IMR-90 (cell line): ENCODE measurements around the gene PXK. TPM values are rescaled to one million over a fixed set of nuclear protein-coding genes. Genes with fewer than 3 reads are reported as not detected.

Experiments used
- ATAC-seq: fragments of 200-7000 bp; cut with Tn5 transposase; 2 replicates; pipeline ENCODE4 v1.9.1; 2020; ENCODE audit warnings: low read depth, mild to moderate bottlenecking, moderate library complexity
- BruUV-seq: library from RNA; stranded (reverse); fragments of 400-500 nt; replicated peaks from 2 replicates; lab custom pipeline; 2021; lab: Mats Ljungman, UMichigan
- CTCF ChIA-PET: fragments of 300-600 bp; formaldehyde crosslinking; extraction: SDS; loops from one replicate; lab custom pipeline; 2021; ENCODE audit warnings: antibody characterized with exemption; lab: Yijun Ruan, JAX
- POLR2A ChIA-PET: fragments of 300-600 bp; sonication (Branson Sonifier 250); formaldehyde crosslinking; loops from one replicate; lab custom pipeline; 2022; ENCODE audit warnings: antibody characterized with exemption; ENCODE audit not compliant: unreplicated experiment; lab: Charles Lee
- DNase-seq: peaks from one replicate; pipeline ENCODE4 v3.0.0; 2013
- H2AFZ ChIP-seq: replicated peaks from 2 replicates; pipeline ENCODE3; 2013; ENCODE audit warnings: low read length, mild to moderate bottlenecking; ENCODE audit not compliant: poor library complexity
- H2AK5ac ChIP-seq: 2 replicates; pipeline ENCODE4 v1.6.1; 2013; ENCODE audit warnings: low read depth, low read length, inconsistent platforms
- H2AK9ac ChIP-seq: replicated peaks from 2 replicates; pipeline ENCODE3; 2013; ENCODE audit warnings: mild to moderate bottlenecking, low read depth, low read length, moderate library complexity; ENCODE audit not compliant: poor library complexity
- H2BK120ac ChIP-seq: 2 replicates; pipeline ENCODE4 v1.6.1; 2013; ENCODE audit warnings: low read depth, low read length, inconsistent platforms
- H2BK15ac ChIP-seq: 3 replicates; pipeline ENCODE4 v1.6.1; 2013; ENCODE audit warnings: low read depth, low read length, inconsistent platforms
- H2BK20ac ChIP-seq: 2 replicates; pipeline ENCODE4 v1.6.1; 2013; ENCODE audit warnings: low read depth, mild to moderate bottlenecking, inconsistent platforms, low read length, moderate library complexity
- H2BK5ac ChIP-seq: 2 replicates; pipeline ENCODE4 v1.6.1; 2013; ENCODE audit warnings: mild to moderate bottlenecking, low read depth, low read length, inconsistent platforms; ENCODE audit not compliant: poor library complexity, severe bottlenecking
- H3K14ac ChIP-seq: replicated peaks from 2 replicates; pipeline ENCODE4 v1.6.1; 2013; ENCODE audit warnings: low read depth, low read length, inconsistent platforms
- H3K18ac ChIP-seq: 2 replicates; pipeline ENCODE4 v1.6.1; 2013; ENCODE audit warnings: low read depth, low read length, control low read depth
- H3K23ac ChIP-seq: 2 replicates; pipeline ENCODE4 v1.6.1; 2013; ENCODE audit warnings: low read depth, low read length, inconsistent platforms
- H3K27ac ChIP-seq: 2 replicates; pipeline ENCODE4 v1.5.1; 2013; ENCODE audit warnings: mild to moderate bottlenecking, control low read depth, low read length; ENCODE audit not compliant: insufficient read depth
- H3K27me3 ChIP-seq: 2 replicates; pipeline ENCODE4 v1.6.1; 2013; ENCODE audit warnings: low read length; ENCODE audit not compliant: control insufficient read depth, insufficient read depth
- H3K36me3 ChIP-seq: 2 replicates; pipeline ENCODE4 v1.6.1; 2013; ENCODE audit warnings: low read length, mixed read lengths; ENCODE audit not compliant: control insufficient read depth, insufficient read depth
- H3K4ac ChIP-seq: 2 replicates; pipeline ENCODE4 v1.6.1; 2013; ENCODE audit warnings: low read depth, low read length, inconsistent platforms
- H3K4me1 ChIP-seq: 2 replicates; pipeline ENCODE4 v1.6.1; 2013; ENCODE audit warnings: low read length, mixed read lengths; ENCODE audit not compliant: control insufficient read depth, insufficient read depth
- H3K4me2 ChIP-seq: 2 replicates; pipeline ENCODE4 v1.6.1; 2013; ENCODE audit warnings: low read depth, mild to moderate bottlenecking, control low read depth, low read length, moderate library complexity
- H3K4me3 ChIP-seq: 2 replicates; pipeline ENCODE4 v1.5.1; 2013; ENCODE audit warnings: low read depth, mild to moderate bottlenecking, control low read depth, low read length, moderate library complexity; ENCODE audit not compliant: insufficient read depth
- H3K56ac ChIP-seq: 2 replicates; pipeline ENCODE4 v1.6.1; 2013; ENCODE audit warnings: low read length, inconsistent platforms; ENCODE audit not compliant: insufficient read depth; ENCODE audit errors: extremely low read depth
- H3K79me1 ChIP-seq, 2 experiments: 2 replicates each; pipeline ENCODE4 v1.6.1; 2013; ENCODE audit warnings: low read length in 2 of 2, inconsistent platforms in 1 of 2, low read depth in 1 of 2
- H3K9ac ChIP-seq: 2 replicates; pipeline ENCODE4 v1.6.1; 2013; ENCODE audit warnings: low read depth, low read length, control low read depth
- H3K9me1 ChIP-seq: 2 replicates; pipeline ENCODE4 v1.6.1; 2013; ENCODE audit warnings: low read length, inconsistent platforms; ENCODE audit not compliant: insufficient read depth
- H3K9me3 ChIP-seq: 2 replicates; pipeline ENCODE4 v1.6.1; 2013; ENCODE audit warnings: low read length; ENCODE audit not compliant: control insufficient read depth, insufficient read depth
- H4K20me1 ChIP-seq: 2 replicates; pipeline ENCODE4 v1.6.1; 2013; ENCODE audit warnings: low read length, inconsistent platforms; ENCODE audit not compliant: insufficient read depth
- H4K5ac ChIP-seq: 2 replicates; pipeline ENCODE4 v1.6.1; 2013; ENCODE audit warnings: mild to moderate bottlenecking, low read depth, low read length, control low read depth
- H4K8ac ChIP-seq, 2 experiments: 2 replicates each; pipeline ENCODE4 v1.6.1; 2013; ENCODE audit warnings: low read depth in 2 of 2, low read length in 2 of 2, control low read depth in 1 of 2, inconsistent platforms in 1 of 2
- H4K91ac ChIP-seq: 2 replicates; pipeline ENCODE4 v1.6.1; 2013; ENCODE audit warnings: low read depth, low read length, inconsistent platforms; ENCODE audit not compliant: insufficient read depth
- RCOR1 ChIP-seq: IDR thresholded peaks from 2 replicates; pipeline ENCODE4 v1.6.1; 2012; ENCODE audit warnings: mild to moderate bottlenecking, low read length, improper control_type of control experiment; ENCODE audit not compliant: insufficient replicate concordance
- SMC3 ChIP-seq: fragments of 150-350 bp; IDR thresholded peaks from 2 replicates; pipeline ENCODE4 v1.6.1; 2016; ENCODE audit warnings: low read depth, mild to moderate bottlenecking, antibody characterized with exemption, low read length, moderate library complexity
- WGBS, 2 experiments: methylation state at CpG; one replicate each; pipeline versions ENCODE4 v1.1.5 to v1.1.7; 2013; ENCODE audit warnings: missing lambda C conversion rate in 2 of 2; ENCODE audit not compliant: insufficient read length in 1 of 2; ENCODE audit errors: extremely low coverage in 2 of 2; 5-methylcytosine and 5-hydroxymethylcytosine counted together
- dilution Hi-C: fragments of 300-500 bp; cut with HindIII; formaldehyde crosslinking; loops from one replicate; pipeline ENCODE4 v1.14.3; 2018; ENCODE audit warnings: low sequenced_read_pairs; ENCODE audit not compliant: unreplicated experiment
- in situ Hi-C: fragments of 300-500 bp; cut with MboI; formaldehyde crosslinking; loops from 3 replicates; pipeline ENCODE4 v1.14.3; 2019; ENCODE audit warnings: low sequenced_read_pairs, inconsistent platforms, mixed read lengths
- intact Hi-C: fragments of 100-400 bp; cut with micrococcal nuclease; formaldehyde crosslinking; loops from 2 replicates; pipeline ENCODE4 v1.10.0; 2022
- polyA plus RNA-seq, 3 experiments: library from polyadenylated mRNA; depleted of rRNA; stranded (reverse); fragments of >200 nt; gene quantifications; 2 replicates each; pipeline ENCODE4 v1.2.3, GENCODE V29; 2012; ENCODE audit warnings: low replicate concordance in 1 of 3
- total RNA-seq: library from RNA; depleted of rRNA; stranded (reverse); fragments of >200 nt; gene quantifications from 2 replicates; pipeline ENCODE4 v1.2.3, GENCODE V29; 2012

PXK gene
- total and polyA plus RNA-seq, 2 of the 4 experiments (the other 2 are of a cell fraction) = 14.3 to 17.7 TPM

DNA sequence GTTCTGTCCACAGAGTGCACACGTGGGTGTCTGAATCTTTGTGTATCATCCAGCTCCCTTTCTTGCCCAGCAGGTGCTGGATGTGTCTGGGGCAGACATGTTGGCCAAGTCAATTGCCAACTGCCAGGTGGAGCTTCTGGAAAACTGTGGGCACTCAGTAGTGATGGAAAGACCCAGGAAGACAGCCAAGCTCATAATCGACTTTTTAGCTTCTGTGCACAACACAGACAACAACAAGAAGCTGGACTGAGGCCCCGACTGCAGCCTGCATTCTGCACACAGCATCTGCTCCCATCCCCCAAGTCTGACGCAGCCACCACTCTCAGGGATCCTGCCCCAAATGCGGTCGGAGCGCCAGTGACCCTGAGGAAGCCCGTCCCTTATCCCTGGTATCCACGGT is 39.2 kb upstream of the PXK start:
- in situ Hi-C loops = no loop called here
- H3K18ac ChIP-seq = no peak overlapping the region
- no peak overlapping the region for H2BK15ac ChIP-seq
- ATAC-seq = no peak
- DNase-seq = no peak
- intact Hi-C loops = no loop called here
- CTCF ChIA-PET = interaction anchor here (1.2 to 1.6 kb wide), 2 partner anchors 13 to 106 kb away, joined by 3 to 4 read pairs; partner anchors contain the start of genes HTD2 and RPP14
- H3K27ac ChIP-seq = no peak overlapping the region
- no peak overlapping the region for H2BK5ac ChIP-seq
- no TSS peak for BruUV-seq
- H3K79me1 ChIP-seq = no peaks in the 10 kb centered on the region
- no peak overlapping the region for H4K5ac ChIP-seq
- no peak overlapping the region for H2BK120ac ChIP-seq
- peaks cover 3% of the 10 kb centered on the region; the same call in 1 of the 2 replicates for H3K36me3 ChIP-seq
- WGBS, 2 experiments = 86% methylated on average over 5 of the region's 9 CpGs; no CpG with 5 or more reads in 1 of the 2 experiments
- H3K9ac ChIP-seq = no peak overlapping the region
- no peak overlapping the region for H3K4me2 ChIP-seq
- peaks cover 4% of the 10 kb centered on the region for H3K9me3 ChIP-seq
- dilution Hi-C loops = no loop called here
- H2AFZ ChIP-seq = no peak overlapping the region
- H2BK20ac ChIP-seq = no peak overlapping the region
- H3K14ac ChIP-seq = no peak overlapping the region
- no peak overlapping the region for H3K4me3 ChIP-seq
- H4K8ac ChIP-seq = no peak overlapping the region
- no peak overlapping the region for H2AK9ac ChIP-seq
- H3K4ac ChIP-seq = no peak overlapping the region
- H3K27me3 ChIP-seq = peaks cover 6% of the 10 kb centered on the region; the same call in 1 of the 2 replicates
- no peaks in the 10 kb centered on the region for H4K20me1 ChIP-seq
- POLR2A ChIA-PET = no interaction called here
- no peak overlapping the region for H3K23ac ChIP-seq
- no peak overlapping the region for H4K91ac ChIP-seq
- no peaks in the 10 kb centered on the region; the same call in 1 of the 2 replicates for H3K9me1 ChIP-seq
- H3K56ac ChIP-seq = no peak overlapping the region
- no peak overlapping the region for H2AK5ac ChIP-seq
- H3K4me1 ChIP-seq = no peaks in the 10 kb centered on the region
- TF ChIP-seq SMC3 (no peak), RCOR1 (no peak)
